OCI-LY7 (cell line): ENCODE results near the gene PTPN13. TPM values are rescaled to one million over a fixed set of nuclear protein-coding genes. Genes with fewer than 3 reads are reported as not detected.

Experiments
- BruUV-seq: library from RNA; stranded (reverse); fragments of 400-500 nt; replicated peaks from 2 replicates; lab custom pipeline; 2021; lab: Mats Ljungman, UMichigan
- CTCF ChIA-PET: fragments of 300-600 bp; sonication (Branson Sonifier 250); formaldehyde crosslinking; loops from one replicate; lab custom pipeline; 2022; ENCODE audit warnings: antibody characterized with exemption; ENCODE audit not compliant: unreplicated experiment; lab: Charles Lee
- POLR2A ChIA-PET: fragments of 300-600 bp; sonication (Branson Sonifier 250); formaldehyde crosslinking; loops from one replicate; lab custom pipeline; 2022; ENCODE audit warnings: antibody characterized with exemption; lab: Charles Lee
- DNase-seq: peaks from one replicate; pipeline ENCODE4 v3.0.0-alpha.2; 2015; ENCODE audit warnings: low spot score
- H2AFZ ChIP-seq: fragments of 200-600 bp; sonication (generic), shearing (Covaris generic); 2 replicates; pipeline ENCODE4 v1.6.1; 2014; ENCODE audit warnings: mild to moderate bottlenecking, antibody characterized with exemption, low read length, moderate library complexity
- H3K27ac ChIP-seq: fragments of 200-600 bp; sonication (generic); 2 replicates; pipeline ENCODE4 v1.5.1; 2014; ENCODE audit warnings: mixed run types, low read depth, mild to moderate bottlenecking, moderate library complexity, low read length, inconsistent platforms; ENCODE audit not compliant: poor library complexity, severe bottlenecking
- H3K36me3 ChIP-seq: fragments of 200-600 bp; sonication (generic); 2 replicates; pipeline ENCODE4 v1.6.1; 2014; ENCODE audit warnings: mild to moderate bottlenecking, antibody characterized with exemption, low read length, moderate library complexity, mixed read lengths; ENCODE audit not compliant: insufficient read depth
- H3K4me1 ChIP-seq: fragments of 200-600 bp; sonication (generic); 2 replicates; pipeline ENCODE4 v1.5.1; 2014; ENCODE audit warnings: mild to moderate bottlenecking, low read length; ENCODE audit not compliant: insufficient read depth, poor library complexity, severe bottlenecking
- H3K4me2 ChIP-seq: fragments of 200-600 bp; sonication (generic); 2 replicates; pipeline ENCODE4 v1.6.1; 2014; ENCODE audit warnings: mild to moderate bottlenecking, low read length
- H3K4me3 ChIP-seq: fragments of 200-600 bp; sonication (generic); 2 replicates; pipeline ENCODE4 v1.5.1; 2014; ENCODE audit warnings: mild to moderate bottlenecking, low read depth, low read length; ENCODE audit not compliant: poor library complexity, severe bottlenecking
- H3K79me2 ChIP-seq: fragments of 200-600 bp; sonication (generic); 2 replicates; pipeline ENCODE4 v1.6.1; 2016; ENCODE audit warnings: low read depth, mild to moderate bottlenecking, low read length, moderate library complexity, mixed read lengths; ENCODE audit not compliant: insufficient read depth
- H3K9me2 ChIP-seq: fragments of 200-600 bp; sonication (generic); 2 replicates; pipeline ENCODE4 v1.6.1; 2016; ENCODE audit warnings: mild to moderate bottlenecking, low read length, mixed read lengths; ENCODE audit not compliant: insufficient read depth
- H3K9me3 ChIP-seq: fragments of 200-600 bp; sonication (generic); 2 replicates; pipeline ENCODE4 v1.6.1; 2014; ENCODE audit warnings: mild to moderate bottlenecking, mixed run types, low read length, mixed read lengths
- H4K20me1 ChIP-seq: fragments of 200-600 bp; sonication (generic); 2 replicates; pipeline ENCODE4 v1.6.1; 2014; ENCODE audit warnings: mild to moderate bottlenecking, antibody characterized with exemption, low read length, moderate library complexity, mixed read lengths; ENCODE audit not compliant: insufficient read depth
- EZH2phosphoT487 ChIP-seq: fragments of 200-600 bp; sonication (generic); IDR thresholded peaks from 2 replicates; pipeline ENCODE4 v1.6.1; 2018; ENCODE audit warnings: low read depth, borderline replicate concordance, mild to moderate bottlenecking, mixed run types, antibody characterized with exemption, low read length, moderate library complexity, mixed read lengths
- intact Hi-C: fragments of 100-400 bp; cut with micrococcal nuclease; formaldehyde crosslinking; loops from one replicate; pipeline ENCODE4 v1.10.0; 2022; ENCODE audit not compliant: unreplicated experiment
- total RNA-seq, 2 experiments: library from RNA; depleted of rRNA in 1 of 2; stranded (reverse); fragments of >200 nt in 1 of 2; shearing (Covaris generic) in 1 of 2; gene quantifications; 2 replicates each; pipeline ENCODE4 v1.2.3, GENCODE V29; 2014 to 2022
- TF ChIP-seq, protein P1 (sequence below): fragments of 200-600 bp; sonication (generic); conservative IDR thresholded peaks from 2 replicates; pipeline ENCODE4 v1.5.1; 2014; ENCODE audit warnings: mild to moderate bottlenecking, antibody characterized with exemption, low read length, moderate library complexity, mixed read lengths

PTPN13 gene
- total RNA-seq, 2 experiments from 2014 or later: not detected

DNA sequence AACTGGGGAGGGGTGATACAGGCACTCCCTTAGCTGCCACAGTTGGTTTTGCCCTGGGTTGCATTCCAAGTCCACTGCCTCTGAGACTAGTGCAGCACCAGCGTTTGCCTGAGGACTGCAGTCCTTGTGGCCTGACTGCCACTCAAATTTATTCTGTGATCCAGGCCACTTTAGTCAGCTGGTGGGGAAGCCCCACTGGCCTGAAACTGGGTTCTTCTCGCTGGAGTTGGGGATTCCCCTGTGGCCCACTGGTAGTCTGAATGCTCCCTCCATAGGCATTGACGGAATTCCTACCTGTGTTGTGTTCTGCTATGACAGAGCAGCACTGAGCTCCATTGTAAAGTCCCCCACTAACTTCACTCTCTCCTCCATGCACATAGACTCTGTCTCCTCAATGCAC is 63.8 kb downstream of the PTPN13 start:
- peaks cover 2% of the 10 kb centered on the region; the same call in 1 of the 2 replicates for H3K9me3 ChIP-seq
- H3K4me2 ChIP-seq: no peak overlapping the region
- ChIA-PET POLR2A (no interaction called here), CTCF (no interaction called here)
- intact Hi-C loops: no loop called here
- no peak for DNase-seq
- no peaks in the 10 kb centered on the region for H3K79me2 ChIP-seq
- H3K4me1 ChIP-seq: no peaks in the 10 kb centered on the region
- H3K27ac ChIP-seq: no peak overlapping the region
- H3K4me3 ChIP-seq: no peak overlapping the region
- BruUV-seq: no TSS peak
- H3K9me2 ChIP-seq: no peaks in the 10 kb centered on the region
- no peaks in the 10 kb centered on the region for H3K36me3 ChIP-seq
- no peaks in the 10 kb centered on the region for H4K20me1 ChIP-seq
- TF ChIP-seq, protein P1, sequence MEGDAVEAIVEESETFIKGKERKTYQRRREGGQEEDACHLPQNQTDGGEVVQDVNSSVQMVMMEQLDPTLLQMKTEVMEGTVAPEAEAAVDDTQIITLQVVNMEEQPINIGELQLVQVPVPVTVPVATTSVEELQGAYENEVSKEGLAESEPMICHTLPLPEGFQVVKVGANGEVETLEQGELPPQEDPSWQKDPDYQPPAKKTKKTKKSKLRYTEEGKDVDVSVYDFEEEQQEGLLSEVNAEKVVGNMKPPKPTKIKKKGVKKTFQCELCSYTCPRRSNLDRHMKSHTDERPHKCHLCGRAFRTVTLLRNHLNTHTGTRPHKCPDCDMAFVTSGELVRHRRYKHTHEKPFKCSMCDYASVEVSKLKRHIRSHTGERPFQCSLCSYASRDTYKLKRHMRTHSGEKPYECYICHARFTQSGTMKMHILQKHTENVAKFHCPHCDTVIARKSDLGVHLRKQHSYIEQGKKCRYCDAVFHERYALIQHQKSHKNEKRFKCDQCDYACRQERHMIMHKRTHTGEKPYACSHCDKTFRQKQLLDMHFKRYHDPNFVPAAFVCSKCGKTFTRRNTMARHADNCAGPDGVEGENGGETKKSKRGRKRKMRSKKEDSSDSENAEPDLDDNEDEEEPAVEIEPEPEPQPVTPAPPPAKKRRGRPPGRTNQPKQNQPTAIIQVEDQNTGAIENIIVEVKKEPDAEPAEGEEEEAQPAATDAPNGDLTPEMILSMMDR: no peak
- TF ChIP-seq EZH2phosphoT487: no peak
- no peak overlapping the region for H2AFZ ChIP-seq

DNA sequence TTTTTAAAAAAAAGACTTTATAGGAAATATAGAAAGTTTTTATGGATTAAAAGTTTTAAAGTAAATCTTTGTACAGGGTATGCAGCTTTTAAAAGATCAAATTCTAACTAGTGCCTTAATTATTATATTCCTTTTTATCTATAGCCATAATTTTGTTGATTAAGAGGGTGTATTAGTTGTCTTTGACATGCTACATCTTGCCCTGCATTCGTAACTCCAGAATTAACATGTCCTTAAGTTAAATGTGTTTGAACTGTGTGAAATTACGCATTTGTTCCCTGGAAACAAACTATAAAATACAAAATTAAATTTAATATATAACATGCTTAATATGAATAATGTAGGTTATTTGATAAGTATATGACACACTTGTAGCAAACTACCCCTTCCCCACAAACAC is 66.3 kb downstream of the PTPN13 start:
- Histone ChIP-seq H3K4me2 (no peak overlapping the region), H2AFZ (no peak overlapping the region), H3K9me3 (no peaks in the 10 kb centered on the region), H3K4me1 (no peaks in the 10 kb centered on the region), H3K9me2 (no peaks in the 10 kb centered on the region), H4K20me1 (no peaks in the 10 kb centered on the region), H3K4me3 (no peak overlapping the region), H3K27ac (no peak overlapping the region), H3K36me3 (no peaks in the 10 kb centered on the region), H3K79me2 (no peaks in the 10 kb centered on the region)
- intact Hi-C loops: no loop called here
- POLR2A ChIA-PET: no interaction called here
- BruUV-seq: no TSS peak
- CTCF ChIA-PET: no interaction called here
- no peak for TF ChIP-seq EZH2phosphoT487
- TF ChIP-seq, protein P1: no peak
- no peak for DNase-seq

DNA sequence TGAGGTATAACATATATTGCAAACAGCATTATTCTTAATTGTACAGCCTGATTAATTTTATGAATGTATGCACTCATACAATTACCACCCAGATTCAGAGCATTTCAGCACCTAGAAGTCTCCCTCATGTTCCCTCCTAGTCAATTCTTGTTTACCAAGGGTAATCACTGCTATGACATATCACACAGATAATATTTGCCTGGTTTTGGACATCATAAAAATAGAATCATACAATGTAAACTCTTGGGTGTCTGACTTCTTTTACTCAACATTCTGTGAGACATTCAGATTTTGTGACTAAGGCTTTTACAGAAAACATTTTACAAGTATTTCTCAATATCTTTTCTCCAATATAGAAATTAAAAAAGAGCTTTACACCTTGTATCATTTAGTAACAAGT is 66.9 kb downstream of the PTPN13 start:
- Histone ChIP-seq H3K9me3 (no peaks in the 10 kb centered on the region), H3K27ac (no peak overlapping the region), H3K9me2 (no peaks in the 10 kb centered on the region), H3K4me1 (no peaks in the 10 kb centered on the region), H4K20me1 (no peaks in the 10 kb centered on the region), H2AFZ (no peak overlapping the region), H3K79me2 (no peaks in the 10 kb centered on the region), H3K4me3 (no peak overlapping the region), H3K36me3 (no peaks in the 10 kb centered on the region), H3K4me2 (no peak overlapping the region)
- no TSS peak for BruUV-seq
- TF ChIP-seq, protein P1: no peak
- no peak for TF ChIP-seq EZH2phosphoT487
- intact Hi-C loops: no loop called here
- ChIA-PET CTCF (no interaction called here), POLR2A (no interaction called here)
- no peak for DNase-seq
